NCI-H1105 (cell line): Measurements from ENCODE around the gene ACVR1C.
"Not testable (repeated sequence)": the region's sequence is repeated elsewhere in the genome, so short reads cannot be mapped to it uniquely, and the experiment has no call there.

Source experiments
- DNase-seq: peaks from one replicate; lab custom pipeline; 2025; lab: John Stamatoyannopoulos, UW

Gene ACVR1C

GRCh38 chr2:157572725-157573124, 55.9 kb downstream of the ACVR1C start:
- DNase-seq, result no peak

- DNase-seq, result not testable (repeated sequence)
Measured at GRCh38 chr2:157566623-157567022, 62.0 kb downstream of the ACVR1C start.

GRCh38 chr2:157566113-157566512, 62.6 kb downstream of the ACVR1C start:
- not testable (repeated sequence) for DNase-seq

- no peak for DNase-seq
Measured at GRCh38 chr2:157565550-157565949, 63.1 kb downstream of the ACVR1C start.

- no peak for DNase-seq
Measured at GRCh38 chr2:157559890-157560289, 68.8 kb downstream of the ACVR1C start.

GRCh38 chr2:157559461-157559860, 69.2 kb downstream of the ACVR1C start:
- no peak for DNase-seq

- no peak for DNase-seq
Measured at GRCh38 chr2:157559061-157559460, 69.6 kb downstream of the ACVR1C start.

GRCh38 chr2:157557770-157558169, 70.9 kb downstream of the ACVR1C start:
- no peak for DNase-seq

GRCh38 chr2:157540102-157540501, 88.6 kb downstream of the ACVR1C start:
- DNase-seq, result no peak

- DNase-seq, result no peak
Measured at GRCh38 chr2:157538064-157538463, 90.6 kb downstream of the ACVR1C start.

GRCh38 chr2:157536815-157537214, 91.8 kb downstream of the ACVR1C start:
- no peak for DNase-seq

GRCh38 chr2:157528963-157529751, 99.5 kb downstream of the ACVR1C start:
- no peak for DNase-seq

GRCh38 chr2:157526070-157526469, 102.6 kb downstream of the ACVR1C start:
- DNase-seq, result no peak

- no peak for DNase-seq
Measured at GRCh38 chr2:157523270-157524247, 105.1 kb downstream of the ACVR1C start.

GRCh38 chr2:157514966-157515365, 113.7 kb downstream of the ACVR1C start:
- DNase-seq, result not testable (repeated sequence)

- DNase-seq, result no peak
Measured at GRCh38 chr2:157509744-157510143, 118.9 kb downstream of the ACVR1C start.

- no peak for DNase-seq
Measured at GRCh38 chr2:157508676-157509075, 120.0 kb downstream of the ACVR1C start.

GRCh38 chr2:157506586-157506985, 122.1 kb downstream of the ACVR1C start:
- DNase-seq, result no peak

- DNase-seq, result no peak
Measured at GRCh38 chr2:157504623-157505022, 124.0 kb downstream of the ACVR1C start.

GRCh38 chr2:157501026-157501425, 127.6 kb downstream of the ACVR1C start:
- DNase-seq, result no peak

GRCh38 chr2:157500334-157500733, 128.3 kb downstream of the ACVR1C start:
- DNase-seq, result no peak

GRCh38 chr2:157498483-157498882, 130.2 kb downstream of the ACVR1C start:
- DNase-seq, result no peak
